Measurements from ENCODE around the gene ANKRD62.

The ANKRD62 gene

GRCh38 chr18:12085136-12085535 lies 8.5 kb upstream of the ANKRD62 start:
- Mint-ChIP-seq H3K27ac (no peak overlapping the region), H3K4me3 (no peak overlapping the region)

GRCh38 chr18:12085786-12086185 lies 7.9 kb upstream of the ANKRD62 start:
- no peaks in the 10 kb centered on the region for H3K27me3 Mint-ChIP-seq
- no peaks in the 10 kb centered on the region for H3K4me1 Mint-ChIP-seq
- no peaks in the 10 kb centered on the region for H3K36me3 Mint-ChIP-seq
- H3K4me3 Mint-ChIP-seq = no peak overlapping the region
- H3K9me3 Mint-ChIP-seq = no peaks in the 10 kb centered on the region
- H3K27ac Mint-ChIP-seq = no peak overlapping the region

More at GRCh38 chr18:12085136-12085535, 8.5 kb upstream of the ANKRD62 start:
- H3K4me1 Mint-ChIP-seq = no peaks in the 10 kb centered on the region
- H3K36me3 Mint-ChIP-seq = no peaks in the 10 kb centered on the region
- no peaks in the 10 kb centered on the region for H3K9me3 Mint-ChIP-seq
- no peaks in the 10 kb centered on the region for H3K27me3 Mint-ChIP-seq

DNA sequence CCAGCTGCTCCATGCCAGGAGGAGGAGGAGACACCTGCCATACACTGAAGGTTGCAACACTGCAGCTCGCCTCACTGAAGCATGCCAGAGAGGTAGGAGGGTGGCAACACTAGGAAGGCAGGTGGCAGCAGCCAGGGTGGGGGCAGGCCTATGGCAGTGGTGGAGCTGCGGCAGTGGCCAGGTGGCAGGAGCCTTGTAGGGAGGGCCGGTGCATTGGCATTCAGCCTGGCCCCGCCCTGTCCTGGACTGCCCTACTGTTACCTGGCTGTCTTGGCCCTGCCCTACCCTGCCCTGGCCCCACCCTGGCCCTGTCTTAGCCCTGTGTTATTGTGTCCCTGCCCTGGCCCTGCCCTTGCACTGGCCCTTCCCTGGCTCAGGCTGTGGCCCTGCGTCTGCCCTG lies 7.4 kb upstream of the ANKRD62 start:
- no peak overlapping the region for H3K4me3 Mint-ChIP-seq
- H3K27me3 Mint-ChIP-seq = no peaks in the 10 kb centered on the region
- H3K9me3 Mint-ChIP-seq = no peaks in the 10 kb centered on the region
- H3K27ac Mint-ChIP-seq = no peak overlapping the region
- no peaks in the 10 kb centered on the region for H3K36me3 Mint-ChIP-seq
- H3K4me1 Mint-ChIP-seq = no peaks in the 10 kb centered on the region

DNA sequence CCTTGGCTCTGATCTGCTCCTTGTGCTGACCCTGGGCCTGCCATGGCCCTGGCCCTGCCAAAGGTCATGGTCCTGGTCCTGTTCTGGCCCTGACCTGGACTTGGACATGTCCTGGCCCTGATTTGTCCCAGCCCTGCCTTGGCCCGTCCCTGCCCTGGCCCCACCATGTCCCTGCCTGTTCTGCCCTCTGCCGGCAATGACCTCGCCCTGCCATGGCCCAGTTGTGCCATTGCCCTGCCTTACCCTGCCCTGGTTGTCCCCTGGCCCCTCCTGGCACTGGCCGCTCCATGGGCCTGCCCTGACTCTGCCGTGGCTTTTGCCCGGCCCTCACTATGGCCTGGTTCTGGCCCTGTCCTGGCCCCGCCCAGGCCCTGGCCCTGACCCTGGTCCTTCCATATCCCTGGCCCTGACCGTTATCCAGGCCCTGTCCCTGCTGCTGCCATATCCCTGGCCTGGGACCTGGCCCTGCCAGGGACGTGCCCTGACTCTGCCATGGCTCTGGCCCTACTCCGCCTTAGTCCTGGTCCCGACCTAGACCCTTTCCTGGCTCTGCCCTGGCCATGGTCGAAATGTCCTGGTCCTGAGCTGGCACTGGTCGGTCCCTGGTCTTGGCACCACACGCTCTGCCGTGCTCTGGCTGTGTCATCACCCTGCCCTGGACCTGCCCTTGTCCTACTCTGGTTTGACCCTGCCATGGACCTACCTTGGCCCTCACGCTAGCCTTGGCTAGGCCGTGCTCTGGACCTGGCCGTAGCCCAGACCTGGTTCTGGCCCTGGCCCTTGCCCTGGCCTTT lies 6.8 kb upstream of the ANKRD62 start:
- Mint-ChIP-seq H3K9me3 (no peaks in the 10 kb centered on the region), H3K27me3 (no peaks in the 10 kb centered on the region), H3K27ac (no peak overlapping the region), H3K36me3 (no peaks in the 10 kb centered on the region), H3K4me1 (no peaks in the 10 kb centered on the region), H3K4me3 (no peak overlapping the region)

GRCh38 chr18:12087471-12088025 lies 6.1 kb upstream of the ANKRD62 start:
- Mint-ChIP-seq H3K27me3 (no peaks in the 10 kb centered on the region), H3K36me3 (no peaks in the 10 kb centered on the region), H3K9me3 (no peaks in the 10 kb centered on the region), H3K4me1 (no peaks in the 10 kb centered on the region), H3K4me3 (no peak overlapping the region), H3K27ac (no peak overlapping the region)

- no peak overlapping the region for H3K4me3 Mint-ChIP-seq
- no peak overlapping the region for H3K27ac Mint-ChIP-seq
Measured at GRCh38 chr18:12088096-12088495, 5.5 kb upstream of the ANKRD62 start.

GRCh38 chr18:12088731-12089375 lies 4.8 kb upstream of the ANKRD62 start:
- H3K4me3 Mint-ChIP-seq = no peak overlapping the region

More at GRCh38 chr18:12088096-12088495, 5.5 kb upstream of the ANKRD62 start:
- H3K9me3 Mint-ChIP-seq = no peaks in the 10 kb centered on the region
- no peaks in the 10 kb centered on the region for H3K4me1 Mint-ChIP-seq
- no peaks in the 10 kb centered on the region for H3K36me3 Mint-ChIP-seq
- H3K27me3 Mint-ChIP-seq = no peaks in the 10 kb centered on the region

DNA sequence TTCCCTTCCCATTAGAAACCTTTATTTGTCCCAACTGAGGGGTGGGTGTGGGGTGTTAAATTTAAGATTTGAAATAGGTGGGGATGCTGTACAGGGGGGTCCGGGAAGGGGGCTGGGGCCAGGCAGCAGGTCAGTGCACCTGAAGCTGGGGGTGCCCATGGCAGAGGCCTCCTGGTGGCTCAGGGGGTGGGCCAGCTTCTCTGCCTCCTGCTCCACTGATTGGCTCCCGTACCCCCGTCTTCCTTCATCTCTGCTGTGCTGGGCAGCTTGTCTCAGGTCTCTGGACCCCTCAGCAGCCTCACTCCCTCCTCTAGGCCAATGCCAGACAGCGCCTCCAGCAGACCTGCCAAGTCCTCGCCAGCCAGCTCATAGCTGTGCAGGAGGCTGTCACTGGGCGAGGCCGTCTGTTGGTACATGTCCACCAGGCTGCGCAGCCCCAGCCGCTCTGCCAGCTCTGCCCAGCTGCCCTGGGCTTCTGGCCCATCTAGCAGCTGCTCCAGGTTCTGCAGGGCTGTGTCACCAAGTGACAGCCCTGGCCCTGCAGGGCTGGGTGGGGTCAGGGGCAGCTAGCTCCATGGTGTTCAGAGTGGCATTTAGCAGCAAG lies 2.0 kb upstream of the ANKRD62 start:
- H3K4me1 Mint-ChIP-seq = no peaks in the 10 kb centered on the region
- H3K4me3 Mint-ChIP-seq = no peak overlapping the region
- H3K9me3 Mint-ChIP-seq = no peaks in the 10 kb centered on the region
- no peak overlapping the region for H3K27ac Mint-ChIP-seq
- H3K36me3 Mint-ChIP-seq = no peaks in the 10 kb centered on the region
- peaks cover under 1% of the 10 kb centered on the region for H3K27me3 Mint-ChIP-seq

More at GRCh38 chr18:12088731-12089375, 4.8 kb upstream of the ANKRD62 start:
- no peaks in the 10 kb centered on the region for H3K27me3 Mint-ChIP-seq
- H3K4me1 Mint-ChIP-seq = no peaks in the 10 kb centered on the region
- H3K27ac Mint-ChIP-seq = no peak overlapping the region
- H3K9me3 Mint-ChIP-seq = no peaks in the 10 kb centered on the region
- no peaks in the 10 kb centered on the region for H3K36me3 Mint-ChIP-seq

- Mint-ChIP-seq H3K36me3 (no peaks in the 10 kb centered on the region), H3K9me3 (no peaks in the 10 kb centered on the region), H3K27me3 (peaks cover 2% of the 10 kb centered on the region), H3K4me3 (no peak overlapping the region), H3K4me1 (no peaks in the 10 kb centered on the region), H3K27ac (no peak overlapping the region)
Measured at GRCh38 chr18:12092398-12093229, 1.0 kb upstream of the ANKRD62 start.

- H3K36me3 Mint-ChIP-seq = no peaks in the 10 kb centered on the region
- no peaks in the 10 kb centered on the region for H3K9me3 Mint-ChIP-seq
- H3K27me3 Mint-ChIP-seq = peaks cover 11% of the 10 kb centered on the region
- H3K27ac Mint-ChIP-seq = no peak overlapping the region
- no peaks in the 10 kb centered on the region for H3K4me1 Mint-ChIP-seq
- H3K4me3 Mint-ChIP-seq = no peak overlapping the region
Measured at GRCh38 chr18:12098374-12098773, 4.7 kb downstream of the ANKRD62 start.

- Mint-ChIP-seq H3K4me3 (no peak overlapping the region), H3K9me3 (no peaks in the 10 kb centered on the region), H3K27ac (no peak overlapping the region), H3K36me3 (no peaks in the 10 kb centered on the region), H3K27me3 (peaks cover 11% of the 10 kb centered on the region), H3K4me1 (no peaks in the 10 kb centered on the region)
Measured at GRCh38 chr18:12099160-12099559, 5.5 kb downstream of the ANKRD62 start.

DNA sequence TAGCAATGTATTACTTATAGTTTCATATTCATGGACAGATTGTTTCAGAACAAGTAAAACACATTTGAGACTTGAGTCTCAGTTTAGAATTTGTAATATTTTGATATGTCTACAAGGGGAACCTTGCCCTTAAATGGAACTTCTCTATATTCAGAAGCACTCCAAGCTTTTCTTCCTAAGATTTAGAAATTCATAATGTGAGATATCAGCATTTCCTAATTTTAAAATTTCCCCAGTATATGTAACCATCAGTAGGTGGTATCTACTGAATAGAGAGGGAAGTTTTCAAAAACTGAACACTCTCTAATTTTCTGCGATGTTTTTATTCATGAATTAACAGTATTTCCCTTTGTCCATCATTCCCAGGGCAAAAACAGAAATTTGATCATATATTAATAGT lies 7.6 kb downstream of the ANKRD62 start:
- H3K4me1 Mint-ChIP-seq = no peaks in the 10 kb centered on the region
- no peaks in the 10 kb centered on the region for H3K36me3 Mint-ChIP-seq
- no peak overlapping the region for H3K4me3 Mint-ChIP-seq
- no peaks in the 10 kb centered on the region for H3K9me3 Mint-ChIP-seq
- H3K27me3 Mint-ChIP-seq = peaks cover 16% of the 10 kb centered on the region
- H3K27ac Mint-ChIP-seq = no peak overlapping the region

DNA sequence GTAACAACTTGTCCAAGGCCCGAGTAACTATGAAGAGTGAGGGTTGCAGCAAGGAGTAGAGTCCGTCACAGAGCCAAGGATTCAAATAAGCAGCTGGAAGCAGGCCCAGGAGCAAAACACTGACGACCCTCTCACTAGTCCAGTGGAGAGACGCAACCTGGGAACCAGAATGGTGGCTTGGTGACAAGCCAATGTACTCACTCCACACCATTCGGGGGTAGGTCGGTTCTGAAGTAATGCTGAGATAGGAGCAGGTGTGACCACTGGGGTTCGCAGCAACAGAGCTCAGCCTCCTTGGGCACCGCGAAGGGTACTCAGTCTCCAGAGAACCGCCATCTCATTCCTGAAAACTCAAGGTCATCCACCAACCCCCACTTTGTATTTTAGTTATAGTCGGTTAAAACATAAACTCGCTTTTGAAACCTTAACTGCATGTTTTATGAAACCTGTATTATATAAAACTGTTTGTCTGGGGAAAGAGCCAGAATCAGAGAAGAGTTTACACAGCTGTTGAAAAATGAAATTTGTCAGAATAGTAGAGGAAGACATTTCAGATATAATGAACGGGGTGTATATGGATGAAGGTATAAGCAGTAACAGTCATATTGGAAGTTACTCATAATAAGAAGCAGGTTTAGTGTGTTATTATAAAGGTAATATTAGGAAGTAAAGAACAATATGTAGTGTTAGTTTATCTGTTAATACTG lies 8.6 kb downstream of the ANKRD62 start:
- Mint-ChIP-seq H3K4me1 (no peaks in the 10 kb centered on the region), H3K27me3 (peaks cover 20% of the 10 kb centered on the region), H3K4me3 (no peak overlapping the region), H3K27ac (no peak overlapping the region), H3K36me3 (no peaks in the 10 kb centered on the region), H3K9me3 (no peaks in the 10 kb centered on the region)

GRCh38 chr18:12106471-12106870 lies 12.8 kb downstream of the ANKRD62 start:
- Mint-ChIP-seq H3K4me1 (no peaks in the 10 kb centered on the region), H3K36me3 (no peaks in the 10 kb centered on the region), H3K9me3 (no peaks in the 10 kb centered on the region), H3K27ac (no peak overlapping the region), H3K4me3 (no peak overlapping the region), H3K27me3 (peaks cover 15% of the 10 kb centered on the region)

GRCh38 chr18:12109836-12110235 lies 16.2 kb downstream of the ANKRD62 start:
- Mint-ChIP-seq H3K4me3 (no peak overlapping the region), H3K27ac (no peak overlapping the region), H3K36me3 (no peaks in the 10 kb centered on the region), H3K27me3 (peaks cover 13% of the 10 kb centered on the region), H3K4me1 (no peaks in the 10 kb centered on the region), H3K9me3 (no peaks in the 10 kb centered on the region)
